Naive thymus-derived CD4-positive, alpha-beta T cell (primary cell): ENCODE results near the gene FITM1. TPM values are rescaled to one million over a fixed set of nuclear protein-coding genes. Genes with fewer than 3 reads are reported as not detected.

ENCODE experiments used
- ATAC-seq: fragments of 150-1000 bp; cut with Tn5 transposase; 2 replicates; pipeline ENCODE4 v1.10.0; 2021; ENCODE audit warnings: mild to moderate bottlenecking, moderate library complexity
- CTCF ChIA-PET: fragments of 350-600 bp; sonication (Branson Sonifier 250); formaldehyde crosslinking; loops from one replicate; lab custom pipeline; 2021; ENCODE audit warnings: antibody characterized with exemption; lab: Charles Lee
- POLR2A ChIA-PET: fragments of 350-600 bp; sonication (Branson Sonifier 250); formaldehyde crosslinking; loops from one replicate; lab custom pipeline; 2021; ENCODE audit warnings: antibody characterized with exemption, inconsistent platforms; lab: Charles Lee
- DNase-seq, 9 donors: peaks; one replicate each; pipeline versions ENCODE4 v3.0.0 to v3.0.0-alpha.2; 2020 to 2022; ENCODE audit warnings: mixed read lengths in 1 of 9
- H3K27ac ChIP-seq: one replicate; pipeline ENCODE4 v1.7.0; 2013; ENCODE audit warnings: mild to moderate bottlenecking, low read depth, low read length, moderate library complexity
- H3K27me3 ChIP-seq, 2 donors: one replicate each; pipeline ENCODE4 v1.7.0; 2013; ENCODE audit warnings: low read length in 2 of 2, mild to moderate bottlenecking in 2 of 2, moderate library complexity in 2 of 2; ENCODE audit not compliant: control insufficient read depth in 2 of 2, insufficient read depth in 2 of 2
- H3K36me3 ChIP-seq, 3 experiments: 1 replicate in 2 of 3; 2 replicates in 1 of 3; pipeline ENCODE4 v1.7.0; 2013; ENCODE audit warnings: low read length in 3 of 3, mild to moderate bottlenecking in 3 of 3, moderate library complexity in 1 of 3; ENCODE audit not compliant: insufficient read depth in 3 of 3, control insufficient read depth in 2 of 3
- H3K4me1 ChIP-seq, 2 donors: one replicate each; pipeline ENCODE4 v1.7.0; 2013; ENCODE audit warnings: low read length in 2 of 2, mild to moderate bottlenecking in 2 of 2, moderate library complexity in 1 of 2; ENCODE audit not compliant: control insufficient read depth in 2 of 2, insufficient read depth in 2 of 2
- H3K4me3 ChIP-seq: 2 replicates; pipeline ENCODE4 v1.7.0; 2013; ENCODE audit warnings: mild to moderate bottlenecking, low read length
- H3K9me3 ChIP-seq, 3 experiments: 1 replicate in 2 of 3; 2 replicates in 1 of 3; pipeline ENCODE4 v1.7.0; 2013; ENCODE audit warnings: low read length in 3 of 3; ENCODE audit not compliant: control insufficient read depth in 2 of 3
- H3K27ac Mint-ChIP-seq, 9 donors: one replicate each; pipeline ENCODE4 v1.8.0; 2020 to 2022; ENCODE audit warnings: mixed read lengths in 9 of 9, mild to moderate bottlenecking in 8 of 9, moderate library complexity in 5 of 9, inconsistent platforms in 2 of 9
- H3K27me3 Mint-ChIP-seq, 5 donors: one replicate each; pipeline ENCODE4 v1.8.0; 2021 to 2022; ENCODE audit warnings: mixed read lengths in 5 of 5, mild to moderate bottlenecking in 1 of 5
- H3K36me3 Mint-ChIP-seq, 5 donors: one replicate each; pipeline ENCODE4 v1.8.0; 2020 to 2022; ENCODE audit warnings: mixed read lengths in 5 of 5, mild to moderate bottlenecking in 3 of 5, inconsistent platforms in 1 of 5
- H3K4me1 Mint-ChIP-seq, 7 donors: one replicate each; pipeline ENCODE4 v1.8.0; 2020 to 2022; ENCODE audit warnings: mixed read lengths in 7 of 7, mild to moderate bottlenecking in 3 of 7, inconsistent platforms in 1 of 7
- H3K4me3 Mint-ChIP-seq, 10 donors: one replicate each; pipeline ENCODE4 v1.8.0; 2020 to 2022; ENCODE audit warnings: mild to moderate bottlenecking in 10 of 10, mixed read lengths in 10 of 10, moderate library complexity in 6 of 10, inconsistent platforms in 2 of 10
- H3K9me3 Mint-ChIP-seq, 11 donors: one replicate each; pipeline ENCODE4 v1.8.0; 2020 to 2022; ENCODE audit warnings: mixed read lengths in 11 of 11, mild to moderate bottlenecking in 4 of 11, inconsistent platforms in 1 of 11, moderate library complexity in 1 of 11
- intact Hi-C, 2 donors: fragments of 100-400 bp; cut with micrococcal nuclease; formaldehyde crosslinking; loops; one replicate each; pipeline ENCODE4 v1.15.1; 2023
- polyA plus RNA-seq, 2 donors: library from polyadenylated mRNA; unstranded; fragments of 300-500 nt; fragmentation: Illumina TruSeq; gene quantifications; one replicate each; pipeline ENCODE4 v1.2.3, GENCODE V29; 2021
- total RNA-seq, 6 experiments: library from RNA in 5 of 6; stranded (reverse) in 5 of 6; gene quantifications; 1 replicate in 5 of 6; 2 replicates in 1 of 6; pipeline ENCODE4 v1.2.3 and lab custom pipeline; 2021 to 2026

FITM1 gene
- total and polyA plus RNA-seq, 7 experiments from 2014 or later = 0.48 to 4.3 (median 1.8) TPM

DNA sequence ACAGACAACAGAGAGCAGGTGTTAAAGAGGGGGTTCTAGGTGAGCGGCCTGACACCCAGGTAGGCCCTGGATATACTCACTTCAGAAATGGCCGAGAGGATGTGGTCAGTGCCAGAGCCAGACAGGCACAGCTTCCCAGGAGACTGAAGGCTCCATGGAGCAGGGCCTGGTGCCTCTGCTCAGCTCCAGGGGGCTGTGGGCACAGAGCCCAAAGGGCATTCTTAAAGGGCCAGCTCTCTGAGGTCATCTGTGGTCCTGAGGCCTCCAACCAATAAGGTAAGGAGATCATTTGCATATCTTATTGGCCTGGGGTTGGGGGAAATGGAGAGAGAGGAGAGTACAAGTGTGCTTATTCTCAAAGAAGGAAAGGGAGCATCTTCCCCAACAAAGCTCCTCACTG is 46.0 kb upstream of the FITM1 start:
- CTCF ChIA-PET = no interaction called here
- H3K27ac Mint-ChIP-seq = peak overlapping the region in 3 of 9 donors; percentile 54 to 90 (median 60)
- no peak overlapping the region for H3K4me3 Mint-ChIP-seq

GRCh38 chr14:24085215-24085614 is 45.2 kb upstream of the FITM1 start:
- intact Hi-C loops = no loop called here
- Mint-ChIP-seq H3K9me3 (no peaks in the 10 kb centered on the region), H3K27ac (peak overlapping the region in 2 of 9 donors; percentile 34 to 65), H3K4me3 (no peak overlapping the region), H3K27me3 (peaks cover 0 to 14% (median 0%) of the 10 kb centered on the region in 5 donors), H3K36me3 (no peaks in the 10 kb centered on the region), H3K4me1 (peaks cover 16 to 21% (median 19%) of the 10 kb centered on the region in 7 donors)
- peaks cover 7 to 13% of the 10 kb centered on the region in 2 donors for H3K4me1 ChIP-seq
- ChIA-PET CTCF (no interaction called here), POLR2A (interaction anchor here (0.6 to 1.8 kb wide), 4 partner anchors 18 to 60 kb away, joined by 3 to 6 read pairs (median 4); no protein-coding TSS in a partner anchor)
- H3K4me3 ChIP-seq = no peak overlapping the region
- no peaks in the 10 kb centered on the region for H3K36me3 ChIP-seq
- no peaks in the 10 kb centered on the region for H3K27me3 ChIP-seq
- no peaks in the 10 kb centered on the region for H3K9me3 ChIP-seq
- ATAC-seq (no peak), DNase-seq (no peak)
- H3K27ac ChIP-seq = no peak overlapping the region

More for the DNA sequence above, 46.0 kb upstream of the FITM1 start:
- intact Hi-C loops = no loop called here
- Mint-ChIP-seq H3K27me3 (peaks cover 0 to 15% (median 0%) of the 10 kb centered on the region in 5 donors), H3K4me1 (peaks cover 14 to 20% (median 17%) of the 10 kb centered on the region in 7 donors), H3K36me3 (no peaks in the 10 kb centered on the region), H3K9me3 (no peaks in the 10 kb centered on the region)
- ATAC-seq = no peak
- Histone ChIP-seq H3K27me3 (no peaks in the 10 kb centered on the region), H3K4me3 (no peak overlapping the region), H3K9me3 (no peaks in the 10 kb centered on the region), H3K4me1 (peaks cover 7 to 14% of the 10 kb centered on the region in 2 donors), H3K36me3 (no peaks in the 10 kb centered on the region), H3K27ac (no peak overlapping the region)
- DNase-seq = no peak
- POLR2A ChIA-PET = interaction anchor here (5.1 kb wide), 1 partner anchor 31 kb away, joined by 42 read pairs; the partner anchor contains the start of genes DCAF11 and NRL

GRCh38 chr14:24086193-24086955 is 44.1 kb upstream of the FITM1 start:
- H3K9me3 Mint-ChIP-seq = no peaks in the 10 kb centered on the region
- no peak overlapping the region for H3K4me3 ChIP-seq
- H3K4me3 Mint-ChIP-seq = no peak overlapping the region
- H3K4me1 Mint-ChIP-seq = peaks cover 14 to 21% (median 17%) of the 10 kb centered on the region in 7 donors
- no peaks in the 10 kb centered on the region for H3K36me3 Mint-ChIP-seq
- ATAC-seq (no peak), DNase-seq (no peak)
- peaks cover 0 to 5% of the 10 kb centered on the region in 2 donors for H3K4me1 ChIP-seq
- no peak overlapping the region for H3K27ac ChIP-seq
- CTCF ChIA-PET = interaction anchor here (0.6 to 1.3 kb wide), 3 partner anchors 22 to 29 kb away, joined by 3 to 4 read pairs (median 4); no protein-coding TSS in a partner anchor
- no peaks in the 10 kb centered on the region for H3K27me3 ChIP-seq
- peaks cover 0 to 14% (median 0%) of the 10 kb centered on the region in 5 donors for H3K27me3 Mint-ChIP-seq
- no peaks in the 10 kb centered on the region for H3K36me3 ChIP-seq
- POLR2A ChIA-PET = interaction anchor here (0.9 to 1.8 kb wide), 3 partner anchors 19 to 28 kb away, joined by 3 to 6 read pairs (median 3); no protein-coding TSS in a partner anchor
- H3K9me3 ChIP-seq = no peaks in the 10 kb centered on the region
- intact Hi-C loops = no loop called here
- peak overlapping the region in 1 of 9 donors; percentile 26 for H3K27ac Mint-ChIP-seq

DNA sequence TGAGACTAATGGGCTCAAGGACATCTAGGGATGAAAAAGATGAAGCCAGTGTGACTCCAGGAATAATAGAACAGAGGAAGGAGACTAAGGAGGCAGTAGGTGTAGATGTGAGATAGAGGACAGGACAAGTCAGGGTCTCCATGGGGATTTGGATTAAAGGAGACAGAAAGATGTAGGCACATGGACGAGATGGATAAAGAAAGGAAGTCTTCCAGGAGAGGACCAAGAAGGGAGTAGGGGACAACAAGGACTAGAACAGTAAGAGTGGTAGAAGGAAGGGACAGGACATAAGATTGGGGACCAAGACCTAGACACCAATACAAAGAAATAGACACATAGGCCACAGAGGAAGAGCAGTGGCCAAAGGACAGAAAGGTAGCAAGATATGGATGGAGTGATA is 43.5 kb upstream of the FITM1 start:
- DNase-seq (no peak), ATAC-seq (no peak)
- Mint-ChIP-seq H3K4me1 (peaks cover 11 to 19% (median 14%) of the 10 kb centered on the region in 7 donors), H3K27me3 (peaks cover 0 to 12% (median 0%) of the 10 kb centered on the region in 5 donors), H3K9me3 (no peaks in the 10 kb centered on the region), H3K27ac (peak overlapping the region in 1 of 9 donors; percentile 26), H3K36me3 (no peaks in the 10 kb centered on the region), H3K4me3 (no peak overlapping the region)
- intact Hi-C loops = no loop called here
- Histone ChIP-seq H3K9me3 (no peaks in the 10 kb centered on the region), H3K36me3 (no peaks in the 10 kb centered on the region), H3K27ac (no peak overlapping the region), H3K27me3 (no peaks in the 10 kb centered on the region), H3K4me3 (no peak overlapping the region), H3K4me1 (peaks cover 0 to under 1% of the 10 kb centered on the region in 2 donors)
- CTCF ChIA-PET = interaction anchor here (0.6 to 1.3 kb wide), 3 partner anchors 22 to 30 kb away, joined by 3 to 4 read pairs (median 4); no protein-coding TSS in a partner anchor
- POLR2A ChIA-PET = interaction anchor here (1.8 kb wide), 1 partner anchor 29 kb away, joined by 6 read pairs; no protein-coding TSS in a partner anchor

DNA sequence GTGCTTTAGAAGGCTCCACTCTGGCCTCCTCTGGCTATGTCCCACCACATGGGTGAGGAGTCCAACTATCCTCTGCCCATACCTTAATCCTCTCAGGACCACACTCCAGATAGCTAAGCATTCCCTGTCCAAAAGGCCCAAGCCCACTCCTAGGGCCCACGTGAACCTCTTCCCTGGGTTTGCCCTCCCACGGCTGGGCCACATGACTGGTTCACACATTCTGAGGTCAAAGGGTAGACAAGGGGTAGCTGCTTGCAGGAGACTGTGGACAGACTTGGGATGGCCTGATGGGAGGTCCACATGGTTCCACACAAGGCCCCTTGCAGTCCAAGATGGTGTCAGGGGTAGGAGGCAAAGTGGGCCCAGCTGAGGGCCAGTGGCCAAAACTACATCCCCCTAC is 42.4 kb upstream of the FITM1 start:
- Mint-ChIP-seq H3K36me3 (no peaks in the 10 kb centered on the region), H3K9me3 (no peaks in the 10 kb centered on the region), H3K4me1 (peaks cover 6 to 20% (median 15%) of the 10 kb centered on the region in 7 donors), H3K27ac (no peak overlapping the region), H3K4me3 (no peak overlapping the region), H3K27me3 (peaks cover 0 to 3% (median 0%) of the 10 kb centered on the region in 5 donors)
- H3K4me1 ChIP-seq = no peaks in the 10 kb centered on the region
- H3K27ac ChIP-seq = no peak overlapping the region
- intact Hi-C loops = no loop called here
- H3K27me3 ChIP-seq = no peaks in the 10 kb centered on the region
- no peak overlapping the region for H3K4me3 ChIP-seq
- ATAC-seq (no peak), DNase-seq (no peak)
- no peaks in the 10 kb centered on the region for H3K9me3 ChIP-seq
- no peaks in the 10 kb centered on the region for H3K36me3 ChIP-seq
- POLR2A ChIA-PET = no interaction called here
- CTCF ChIA-PET = interaction anchor here (0.6 to 1.2 kb wide), 2 partner anchors 30 to 925 kb away, joined by 3 to 6 read pairs; no protein-coding TSS in a partner anchor

DNA sequence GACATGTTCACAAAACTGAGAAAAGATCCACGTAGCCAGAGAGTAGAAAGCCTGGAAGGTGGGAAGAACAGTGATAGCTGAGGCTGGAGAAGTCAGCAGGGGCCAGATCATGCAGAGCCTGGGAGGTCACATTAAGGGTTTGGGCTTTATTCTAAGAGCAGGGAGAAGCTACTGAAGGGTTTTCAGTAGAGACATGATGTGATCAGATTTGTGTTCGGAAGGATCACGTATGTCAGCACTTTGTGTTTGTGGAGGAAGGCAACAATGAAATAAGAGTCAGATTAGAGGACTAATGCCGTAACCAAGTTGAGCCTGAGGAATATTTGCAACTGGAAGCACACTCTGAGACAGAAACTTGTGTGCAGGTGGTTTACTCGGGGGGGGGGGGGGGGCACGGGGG is 40.6 kb upstream of the FITM1 start:
- peaks cover 0 to 6% of the 10 kb centered on the region in 2 donors for H3K4me1 ChIP-seq
- no peak overlapping the region for H3K4me3 Mint-ChIP-seq
- ChIA-PET POLR2A (interaction anchor here (0.8 to 9.1 kb wide), 5 partner anchors 9 to 38 kb away, joined by 3 to 85 read pairs (median 50); partner anchors contain the start of genes CARMIL3, DCAF11 and NRL), CTCF (interaction anchor here (0.8 to 9.4 kb wide), 9 partner anchors 9 to 121 kb away, joined by 3 to 165 read pairs (median 6); no protein-coding TSS in a partner anchor)
- intact Hi-C loops = loop anchor here (1.0 to 5.0 kb wide), 6 partner anchors 9 to 458 kb away; partner anchors contain the start of gene IRF9 (in 1 of the 2)
- ATAC-seq = no peak
- H3K4me1 Mint-ChIP-seq = peaks cover 14 to 30% (median 23%) of the 10 kb centered on the region in 7 donors
- no peaks in the 10 kb centered on the region for H3K27me3 ChIP-seq
- H3K27ac Mint-ChIP-seq = peak overlapping the region in 1 of 9 donors; percentile 48
- DNase-seq = no peak
- H3K27me3 Mint-ChIP-seq = no peaks in the 10 kb centered on the region
- H3K9me3 ChIP-seq = no peaks in the 10 kb centered on the region
- no peaks in the 10 kb centered on the region for H3K9me3 Mint-ChIP-seq
- no peak overlapping the region for H3K4me3 ChIP-seq
- H3K27ac ChIP-seq = no peak overlapping the region
- peaks cover 0 to 7% (median 0%) of the 10 kb centered on the region in 3 experiments for H3K36me3 ChIP-seq
- peaks cover 0 to 3% (median 0%) of the 10 kb centered on the region in 5 donors for H3K36me3 Mint-ChIP-seq
